NCI-H1694 treated with DMSO at 0.1 percent for 48 hours (cell line): ENCODE measurements around the gene HSP90AB1.
A peak's percentile ranks its signal among the peaks of the same experiment; 100 is the strongest.

Experiments used
- DNase-seq: peaks from one replicate; lab custom pipeline; 2025; lab: John Stamatoyannopoulos, UW

HSP90AB1 gene

DNA sequence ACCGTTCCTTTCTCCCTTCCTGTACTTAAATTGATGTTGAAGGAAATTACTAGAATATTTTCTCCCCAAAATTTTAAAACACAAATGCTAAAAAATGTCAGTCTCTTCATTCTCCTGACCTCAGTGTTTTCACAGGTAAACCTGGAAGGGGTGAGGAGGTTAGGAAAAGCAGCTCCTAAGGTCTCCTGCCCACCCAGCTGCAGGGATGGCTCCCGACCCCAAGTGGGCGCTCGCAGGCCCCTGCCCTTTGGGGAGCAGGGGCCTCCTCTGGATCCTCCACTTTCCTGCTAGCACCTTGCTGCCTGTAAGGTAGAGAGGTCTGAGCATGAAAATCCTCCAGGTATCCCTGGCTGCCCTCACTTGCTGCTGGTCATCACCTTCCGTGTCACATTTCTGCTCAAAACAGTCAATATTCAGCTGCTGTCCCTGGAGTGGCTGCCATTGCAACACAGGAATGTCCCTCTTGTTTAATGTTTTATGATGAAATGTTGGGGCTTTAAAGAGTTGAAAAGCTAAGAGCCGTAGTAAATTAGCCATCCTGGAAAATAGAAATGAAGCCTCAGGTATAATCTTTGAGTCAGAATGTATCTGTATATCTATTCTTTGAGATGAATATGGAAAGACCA is 10.9 kb upstream of the HSP90AB1 start:
- DNase-seq, result no peak

DNA sequence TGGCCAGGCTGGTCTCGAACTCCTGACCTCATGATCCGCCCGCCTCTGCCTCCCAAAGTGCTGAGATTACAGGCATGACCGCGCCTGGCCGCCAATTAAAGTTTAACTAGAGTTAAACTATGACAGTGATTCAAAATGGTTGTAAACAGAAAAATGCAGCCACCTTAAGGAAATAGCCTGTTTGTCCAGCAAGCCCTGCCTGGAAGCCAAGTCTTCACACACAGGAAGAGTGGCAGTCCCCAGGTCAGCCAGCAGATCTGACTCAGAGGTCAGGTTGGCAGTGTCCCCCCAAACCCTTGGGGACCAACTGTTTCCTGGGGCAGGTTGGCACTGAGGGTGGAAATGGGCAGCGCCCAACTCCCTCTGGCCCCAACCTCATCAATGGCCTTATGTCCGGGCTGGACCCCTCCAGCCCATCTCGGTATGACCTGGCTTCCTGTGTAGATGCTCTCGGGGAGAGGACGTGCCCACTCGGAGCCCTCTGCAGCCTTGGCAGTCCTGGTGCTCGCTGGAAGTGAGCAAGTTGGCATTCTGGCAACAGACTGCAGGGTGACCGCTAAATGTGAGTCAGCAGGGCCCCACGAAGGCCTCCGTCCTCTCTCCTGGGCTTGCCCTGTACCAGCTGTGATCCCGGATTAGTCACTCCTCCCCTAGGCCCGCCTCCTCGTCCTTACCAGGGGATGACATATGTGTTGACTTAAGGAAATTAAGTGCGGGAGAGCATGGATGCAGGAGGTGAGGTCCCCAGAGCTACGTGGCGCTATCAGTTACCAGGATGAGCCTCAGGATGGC is 9.7 kb upstream of the HSP90AB1 start:
- DNase-seq, result peak; percentile 69

DNA sequence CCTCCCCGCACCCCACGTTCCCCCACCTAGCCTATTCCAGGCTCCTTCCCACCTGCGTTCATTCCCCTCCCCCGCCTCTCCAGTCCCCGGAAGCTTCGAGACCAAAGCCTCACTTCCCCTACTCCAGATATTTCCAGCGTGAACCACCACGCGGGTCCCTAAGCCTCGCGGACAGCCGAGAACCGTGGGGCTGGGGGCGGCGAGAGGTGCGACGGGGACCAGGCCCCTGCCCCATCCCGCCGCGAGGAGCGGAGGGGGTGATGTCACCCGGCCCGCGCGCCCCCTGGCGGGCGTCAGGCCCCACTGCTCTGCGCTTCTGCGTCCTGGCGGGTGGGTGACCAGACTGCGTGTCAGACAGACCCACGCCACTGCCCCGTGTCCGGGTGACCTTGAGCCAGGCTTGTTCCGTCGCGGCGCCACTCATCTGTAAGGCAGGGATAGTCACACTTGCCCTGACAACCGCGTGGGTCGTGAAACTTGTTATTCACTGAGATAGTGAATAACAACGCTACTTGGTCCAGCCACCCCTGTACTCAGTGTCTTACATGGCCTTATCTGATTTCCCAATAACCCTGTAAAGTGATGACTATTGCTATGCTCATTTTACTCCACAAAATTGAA is 9.0 kb upstream of the HSP90AB1 start:
- peak; percentile 23 for DNase-seq

DNA sequence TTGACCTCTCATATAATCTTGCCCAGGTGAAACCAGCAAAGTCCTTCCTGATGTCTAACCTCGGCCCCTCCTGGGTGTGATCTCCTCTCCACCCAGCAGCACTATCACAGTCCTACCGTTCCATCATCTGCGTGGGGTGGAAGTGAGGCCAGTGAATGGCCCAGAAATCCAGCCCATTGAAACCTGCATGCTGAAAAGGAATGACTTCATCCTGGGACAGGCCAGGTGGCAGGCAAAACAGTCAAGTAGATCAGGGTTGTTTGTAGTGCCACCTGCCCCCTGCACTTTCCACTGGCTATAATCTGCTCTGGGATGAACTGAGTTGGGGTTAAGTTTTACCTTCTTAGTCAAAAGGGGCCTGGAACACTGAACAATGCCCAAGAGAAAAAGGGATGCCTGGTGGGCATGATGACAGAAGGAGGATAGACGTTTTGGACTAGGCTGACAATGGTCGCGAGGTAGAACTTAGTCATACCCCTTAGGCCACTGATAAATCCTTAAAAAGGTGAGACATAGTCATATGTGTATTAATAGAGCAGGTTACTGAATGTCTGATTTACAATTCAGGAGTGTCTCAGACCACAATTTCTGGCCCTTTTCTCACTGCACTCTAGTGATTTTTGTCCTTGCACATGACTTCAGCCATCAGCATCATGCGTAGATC is 8.1 kb upstream of the HSP90AB1 start:
- no peak for DNase-seq

DNA sequence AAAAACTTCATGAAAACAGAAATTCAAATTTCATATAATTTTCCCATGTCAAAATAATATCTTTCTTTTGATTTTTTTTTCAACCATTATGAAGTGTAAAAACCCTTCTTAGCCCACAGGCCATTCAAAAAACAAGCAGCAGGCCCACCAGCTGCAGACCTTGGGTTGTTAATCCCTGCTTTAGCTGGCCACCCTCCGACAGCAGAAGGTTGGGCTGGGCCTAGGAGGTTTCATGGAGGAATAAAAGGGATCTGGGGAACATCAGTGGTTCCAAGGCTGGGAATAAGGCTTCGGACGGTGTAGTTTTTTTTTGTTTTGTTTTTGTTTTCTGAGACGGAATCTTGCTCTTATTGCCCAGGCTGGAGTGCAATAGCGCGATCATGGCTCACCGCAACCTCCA is 3.6 kb upstream of the HSP90AB1 start:
- DNase-seq, result no peak

DNA sequence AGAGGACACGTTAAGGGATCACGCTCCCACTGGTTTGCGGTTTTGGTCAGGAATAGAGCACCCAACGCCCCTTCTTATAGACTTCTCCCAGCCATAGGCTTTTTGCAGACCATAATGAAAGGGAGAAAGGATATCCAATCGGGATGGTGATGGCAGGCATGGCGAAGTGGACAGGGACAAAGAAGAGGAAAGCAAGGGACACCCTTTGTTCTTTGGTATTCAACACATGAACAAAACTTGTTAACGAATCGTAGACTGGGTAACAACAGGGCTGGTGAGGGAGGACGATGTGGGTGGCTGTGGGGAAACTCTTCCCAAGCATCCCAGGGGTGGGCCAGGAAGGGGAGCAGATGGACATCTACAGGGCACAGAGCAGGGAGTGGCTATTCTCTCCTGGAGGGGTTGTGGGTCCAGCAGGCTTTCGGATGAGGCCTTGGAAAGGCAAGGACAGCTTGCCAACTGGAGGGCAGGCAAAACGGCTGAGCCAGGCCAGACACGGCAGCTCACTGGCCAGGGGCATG is 1.4 kb upstream of the HSP90AB1 start:
- DNase-seq, result no peak

DNA sequence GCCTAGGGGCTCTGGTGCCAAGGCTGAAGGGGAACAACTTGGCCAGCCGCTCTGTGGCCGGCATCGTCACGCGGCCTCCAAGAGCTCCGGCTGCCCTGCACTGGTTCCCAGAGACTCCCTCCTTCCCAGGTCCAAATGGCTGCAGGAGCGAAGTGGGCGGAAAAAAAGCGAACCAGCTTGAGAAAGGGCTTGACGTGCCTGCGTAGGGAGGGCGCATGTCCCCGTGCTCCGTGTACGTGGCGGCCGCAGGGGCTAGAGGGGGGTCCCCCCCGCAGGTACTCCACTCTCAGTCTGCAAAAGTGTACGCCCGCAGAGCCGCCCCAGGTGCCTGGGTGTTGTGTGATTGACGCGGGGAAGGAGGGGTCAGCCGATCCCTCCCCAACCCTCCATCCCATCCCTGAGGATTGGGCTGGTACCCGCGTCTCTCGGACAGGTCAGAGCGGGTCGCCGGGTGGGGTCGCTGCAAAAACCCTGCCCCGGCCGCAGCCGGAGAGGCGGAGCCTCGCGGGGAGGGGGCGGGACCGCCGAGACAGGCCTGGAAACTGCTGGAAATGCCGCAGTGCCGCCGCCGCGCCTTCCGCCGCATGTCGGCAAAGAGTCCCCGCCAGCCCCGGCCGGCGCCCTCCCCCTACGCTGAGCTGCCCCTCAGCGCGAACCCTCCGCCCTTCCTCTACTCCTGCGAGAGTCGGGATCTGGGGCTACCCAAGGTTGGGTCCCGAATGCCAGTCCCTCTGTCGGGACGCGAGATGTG is 814 bp upstream of the HSP90AB1 start:
- peak; percentile 26 for DNase-seq

DNA sequence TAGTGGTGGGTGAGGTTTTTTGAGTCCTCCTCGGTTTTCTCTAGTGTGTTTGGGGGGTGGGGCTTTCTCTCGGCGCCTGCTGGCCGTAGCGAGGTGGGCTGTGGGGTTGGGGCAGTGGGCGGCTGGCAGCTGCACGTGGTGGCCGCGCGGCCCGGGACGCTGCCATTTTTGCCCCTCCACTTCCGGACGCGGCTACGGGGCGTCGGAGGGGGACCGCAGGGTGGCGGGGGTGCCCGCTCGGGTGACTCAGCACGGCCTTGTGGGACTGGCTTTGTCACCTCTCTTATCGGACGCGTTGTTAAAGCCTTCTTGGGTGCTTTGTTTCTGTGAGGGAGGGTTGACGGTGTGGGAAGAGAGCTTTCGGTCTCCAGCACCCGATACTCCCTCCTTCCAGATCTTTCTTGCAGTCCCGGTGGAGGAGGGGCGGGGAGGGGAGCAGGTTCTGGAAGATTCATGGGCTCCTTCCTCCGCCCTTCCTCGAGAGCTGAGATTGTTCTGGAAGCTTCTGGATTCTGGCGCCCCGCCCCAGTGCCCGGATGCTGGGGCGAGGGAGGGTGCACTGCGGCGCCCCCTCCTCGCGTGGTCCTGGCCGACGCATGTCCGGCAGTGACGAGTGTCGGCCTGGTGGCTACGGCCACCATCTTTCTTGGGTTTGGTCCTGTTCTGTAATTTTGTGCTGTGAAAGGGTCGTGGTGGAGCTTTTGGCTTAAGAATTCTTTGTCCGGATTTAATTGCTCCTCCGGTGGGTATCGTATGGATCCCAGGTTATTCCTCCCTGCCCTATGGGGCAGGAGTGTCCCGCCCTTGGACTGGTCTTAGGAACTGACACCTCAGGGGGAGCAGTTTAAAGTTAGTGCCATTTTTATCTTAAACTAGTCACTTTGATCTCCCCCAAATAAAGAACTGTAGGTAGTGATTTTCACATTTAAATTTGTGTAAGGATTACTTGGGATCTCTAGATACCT is 719 bp downstream of the HSP90AB1 start:
- DNase-seq, result no peak

DNA sequence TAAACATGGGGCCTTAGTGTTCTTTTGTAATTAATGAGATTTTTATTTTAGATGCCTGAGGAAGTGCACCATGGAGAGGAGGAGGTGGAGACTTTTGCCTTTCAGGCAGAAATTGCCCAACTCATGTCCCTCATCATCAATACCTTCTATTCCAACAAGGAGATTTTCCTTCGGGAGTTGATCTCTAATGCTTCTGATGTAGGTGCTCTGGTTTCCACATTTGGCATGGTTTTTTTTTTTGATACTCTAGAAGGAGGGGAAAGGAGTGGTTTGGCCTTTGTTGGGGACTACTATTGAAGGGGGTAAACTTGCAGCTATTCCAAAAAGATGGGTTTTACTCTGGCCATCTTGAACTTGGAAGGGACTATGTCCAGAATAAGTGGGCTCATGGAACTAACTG is 1.7 kb downstream of the HSP90AB1 start:
- no peak for DNase-seq

DNA sequence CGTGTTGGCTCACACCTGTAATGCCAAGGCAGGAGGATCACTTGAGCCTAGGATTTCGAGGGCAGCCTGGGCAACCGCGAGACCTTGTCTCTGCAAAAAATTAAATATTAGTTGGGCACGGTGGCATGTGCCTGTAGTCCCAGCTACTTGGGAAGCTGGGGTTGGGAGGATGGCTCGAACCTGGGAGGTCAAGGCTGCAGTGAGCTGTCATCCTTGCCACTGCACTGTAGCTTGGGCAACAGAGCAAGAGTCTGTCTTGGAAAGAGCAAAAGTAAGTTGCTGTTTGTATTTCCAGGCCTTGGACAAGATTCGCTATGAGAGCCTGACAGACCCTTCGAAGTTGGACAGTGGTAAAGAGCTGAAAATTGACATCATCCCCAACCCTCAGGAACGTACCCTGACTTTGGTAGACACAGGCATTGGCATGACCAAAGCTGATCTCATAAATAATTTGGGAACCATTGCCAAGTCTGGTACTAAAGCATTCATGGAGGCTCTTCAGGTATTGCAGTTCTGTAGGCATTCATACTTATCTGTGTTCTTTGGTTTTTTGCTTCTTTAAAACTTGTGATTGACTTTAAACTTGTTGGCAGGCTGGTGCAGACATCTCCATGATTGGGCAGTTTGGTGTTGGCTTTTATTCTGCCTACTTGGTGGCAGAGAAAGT is 2.3 kb downstream of the HSP90AB1 start:
- no peak for DNase-seq

DNA sequence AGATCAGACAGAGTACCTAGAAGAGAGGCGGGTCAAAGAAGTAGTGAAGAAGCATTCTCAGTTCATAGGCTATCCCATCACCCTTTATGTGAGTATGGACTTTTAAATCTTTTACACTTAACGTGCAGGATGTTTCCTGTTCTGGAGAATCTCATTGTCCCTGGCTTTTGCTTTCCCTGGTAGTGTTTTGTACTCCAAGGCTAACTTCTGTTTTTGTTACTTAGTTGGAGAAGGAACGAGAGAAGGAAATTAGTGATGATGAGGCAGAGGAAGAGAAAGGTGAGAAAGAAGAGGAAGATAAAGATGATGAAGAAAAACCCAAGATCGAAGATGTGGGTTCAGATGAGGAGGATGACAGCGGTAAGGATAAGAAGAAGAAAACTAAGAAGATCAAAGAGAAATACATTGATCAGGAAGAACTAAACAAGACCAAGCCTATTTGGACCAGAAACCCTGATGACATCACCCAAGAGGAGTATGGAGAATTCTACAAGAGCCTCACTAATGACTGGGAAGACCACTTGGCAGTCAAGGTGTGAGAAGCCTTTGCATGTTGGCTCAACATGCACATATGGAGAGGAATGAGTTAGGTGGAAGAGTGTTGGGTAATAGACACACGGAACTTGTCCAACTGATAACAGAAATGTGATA is 3.3 kb downstream of the HSP90AB1 start:
- DNase-seq, result no peak

DNA sequence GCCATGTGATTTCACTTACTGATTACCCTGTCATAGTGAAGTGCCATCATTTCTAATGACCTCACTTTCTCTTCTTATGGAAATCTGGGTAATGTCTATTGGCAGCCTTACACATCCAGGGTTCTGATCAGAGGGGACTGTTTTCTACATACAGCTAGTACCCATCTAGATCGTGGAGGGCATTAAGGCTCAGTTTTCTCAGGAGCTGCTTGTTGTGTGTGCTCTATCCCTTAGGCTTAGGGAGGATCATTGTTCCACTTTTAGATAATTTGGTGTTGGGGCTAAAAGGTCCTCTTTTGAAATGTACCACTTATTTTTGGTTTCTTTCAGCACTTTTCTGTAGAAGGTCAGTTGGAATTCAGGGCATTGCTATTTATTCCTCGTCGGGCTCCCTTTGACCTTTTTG is 3.8 kb downstream of the HSP90AB1 start:
- no peak for DNase-seq

DNA sequence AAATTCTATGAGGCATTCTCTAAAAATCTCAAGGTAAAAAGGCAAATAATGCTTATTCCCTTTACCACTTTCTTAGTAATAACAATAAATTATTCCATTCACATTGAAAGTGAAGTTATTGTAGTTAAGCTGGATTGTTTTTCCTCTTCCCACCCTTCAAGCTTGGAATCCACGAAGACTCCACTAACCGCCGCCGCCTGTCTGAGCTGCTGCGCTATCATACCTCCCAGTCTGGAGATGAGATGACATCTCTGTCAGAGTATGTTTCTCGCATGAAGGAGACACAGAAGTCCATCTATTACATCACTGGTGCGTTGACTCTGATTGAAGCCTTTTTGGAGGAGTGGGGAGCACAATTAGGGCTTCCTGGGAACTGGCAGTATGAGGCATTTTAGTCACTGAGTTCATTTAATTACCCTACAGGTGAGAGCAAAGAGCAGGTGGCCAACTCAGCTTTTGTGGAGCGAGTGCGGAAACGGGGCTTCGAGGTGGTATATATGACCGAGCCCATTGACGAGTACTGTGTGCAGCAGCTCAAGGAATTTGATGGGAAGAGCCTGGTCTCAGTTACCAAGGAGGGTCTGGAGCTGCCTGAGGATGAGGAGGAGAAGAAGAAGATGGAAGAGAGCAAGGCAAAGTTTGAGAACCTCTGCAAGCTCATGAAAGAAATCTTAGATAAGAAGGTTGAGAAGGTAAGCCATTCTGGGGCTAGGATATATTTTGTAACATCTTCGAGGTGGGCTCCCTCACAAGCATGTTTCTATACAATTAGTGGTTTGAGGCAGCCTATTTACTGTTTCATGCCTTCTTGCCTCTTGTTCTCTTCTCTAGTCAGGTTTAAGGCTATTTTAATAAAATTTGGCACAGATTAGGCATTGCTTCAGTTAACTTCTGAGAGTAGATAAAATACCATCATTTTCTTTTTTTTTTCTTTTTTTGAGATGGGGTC is 4.9 kb downstream of the HSP90AB1 start:
- DNase-seq, result no peak

DNA sequence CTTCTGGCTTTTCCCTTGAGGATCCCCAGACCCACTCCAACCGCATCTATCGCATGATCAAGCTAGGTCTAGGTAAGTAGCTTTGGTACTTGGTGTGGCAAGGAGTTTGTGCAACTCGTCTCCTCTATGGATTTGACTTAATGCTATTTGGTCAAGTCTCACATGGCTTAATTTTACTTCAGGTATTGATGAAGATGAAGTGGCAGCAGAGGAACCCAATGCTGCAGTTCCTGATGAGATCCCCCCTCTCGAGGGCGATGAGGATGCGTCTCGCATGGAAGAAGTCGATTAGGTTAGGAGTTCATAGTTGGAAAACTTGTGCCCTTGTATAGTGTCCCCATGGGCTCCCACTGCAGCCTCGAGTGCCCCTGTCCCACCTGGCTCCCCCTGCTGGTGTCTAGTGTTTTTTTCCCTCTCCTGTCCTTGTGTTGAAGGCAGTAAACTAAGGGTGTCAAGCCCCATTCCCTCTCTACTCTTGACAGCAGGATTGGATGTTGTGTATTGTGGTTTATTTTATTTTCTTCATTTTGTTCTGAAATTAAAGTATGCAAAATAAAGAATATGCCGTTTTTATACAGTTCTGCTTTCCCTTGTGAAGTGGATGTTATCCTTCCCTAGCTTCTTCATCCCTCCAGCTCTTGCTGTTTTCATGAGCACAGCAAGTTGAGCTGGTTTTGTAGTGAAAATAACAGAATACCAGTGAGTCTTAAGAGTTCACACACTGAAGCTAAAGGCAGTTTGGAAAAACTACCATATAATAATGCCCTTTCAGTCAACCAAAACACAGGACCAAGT is 6.6 kb downstream of the HSP90AB1 start:
- no peak for DNase-seq

DNA sequence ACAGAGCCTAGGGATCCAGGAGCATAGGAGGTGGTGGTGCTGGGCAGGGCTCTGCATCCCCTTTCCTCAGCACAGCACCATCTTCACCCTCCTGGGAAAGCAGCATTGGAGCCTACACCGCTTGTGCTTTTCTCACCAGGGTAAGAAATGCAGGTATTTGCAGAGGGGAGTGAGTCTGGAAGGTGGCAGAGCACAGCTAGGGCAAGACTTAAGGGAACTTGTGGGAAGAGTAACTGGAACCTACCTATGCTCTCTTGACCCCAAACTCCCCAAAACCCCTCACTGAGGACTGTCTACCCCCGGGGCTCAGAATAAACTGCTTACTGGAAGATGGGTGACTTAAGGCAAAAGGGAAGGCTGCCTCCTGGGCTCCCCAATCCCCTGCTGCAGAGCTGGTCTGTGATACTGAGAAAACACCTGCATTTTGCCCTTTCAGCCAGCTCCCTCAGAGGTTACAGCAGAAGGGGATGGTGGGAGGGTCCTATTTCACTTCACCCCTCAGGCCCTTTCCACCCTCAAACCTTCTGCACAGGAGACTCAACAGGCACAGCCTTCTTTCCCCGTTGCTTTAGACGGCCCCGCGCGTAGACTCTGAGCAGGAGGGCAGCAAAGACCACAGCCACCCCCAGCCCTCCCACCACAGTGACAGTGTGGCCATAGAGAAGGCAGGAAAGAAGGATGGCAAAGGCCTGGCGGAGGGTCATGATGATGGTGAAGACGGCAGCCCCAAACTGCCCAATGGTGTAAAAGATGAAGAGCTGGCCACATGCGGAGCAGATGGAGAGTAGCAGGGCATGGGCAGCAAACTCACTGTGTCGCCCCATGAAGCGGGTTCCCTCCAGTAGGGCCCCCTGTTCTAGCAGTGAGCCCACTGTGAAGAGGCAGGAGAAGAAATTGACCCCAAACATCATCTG is 7.5 kb downstream of the HSP90AB1 start:
- DNase-seq, result no peak

DNA sequence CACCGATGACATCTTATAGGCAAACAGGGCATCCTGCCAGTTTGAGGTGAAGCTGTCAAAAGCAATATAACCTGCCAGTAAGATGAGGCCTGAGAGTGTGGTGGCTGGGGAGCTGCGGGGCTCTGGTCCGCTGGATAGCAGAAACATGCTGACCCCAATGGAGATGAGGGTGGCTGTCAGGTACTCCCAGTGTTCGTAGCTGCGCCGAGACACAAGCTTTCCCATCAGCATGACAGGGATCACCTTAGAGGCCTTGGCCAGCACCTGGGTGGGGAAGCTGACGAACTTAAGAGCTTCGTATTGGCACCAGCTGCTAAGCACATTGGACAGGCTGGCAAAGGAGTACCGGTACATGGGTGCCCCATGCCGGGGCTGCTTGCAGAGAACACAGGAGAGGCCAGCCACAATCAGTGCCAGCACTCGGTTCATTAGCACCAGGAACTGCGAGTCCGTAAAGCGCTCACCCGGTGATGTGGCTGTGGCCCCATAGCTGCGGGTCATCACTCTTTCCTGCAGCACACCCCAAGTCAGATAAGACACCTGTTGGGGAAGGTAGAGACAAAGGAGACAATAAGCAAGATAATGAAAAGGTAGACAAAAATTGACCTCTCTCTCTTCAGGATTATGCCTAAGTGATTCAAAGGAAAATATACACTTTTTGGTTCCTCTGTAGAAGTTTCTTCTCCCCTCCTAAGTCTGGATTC is 8.4 kb downstream of the HSP90AB1 start:
- DNase-seq, result no peak
